Measurements from ENCODE around the gene MAPK9.
"Not testable (repeated sequence)": the region's sequence is repeated elsewhere in the genome, so short reads cannot be mapped to it uniquely, and the experiment has no call there.

MAPK9 gene

DNA sequence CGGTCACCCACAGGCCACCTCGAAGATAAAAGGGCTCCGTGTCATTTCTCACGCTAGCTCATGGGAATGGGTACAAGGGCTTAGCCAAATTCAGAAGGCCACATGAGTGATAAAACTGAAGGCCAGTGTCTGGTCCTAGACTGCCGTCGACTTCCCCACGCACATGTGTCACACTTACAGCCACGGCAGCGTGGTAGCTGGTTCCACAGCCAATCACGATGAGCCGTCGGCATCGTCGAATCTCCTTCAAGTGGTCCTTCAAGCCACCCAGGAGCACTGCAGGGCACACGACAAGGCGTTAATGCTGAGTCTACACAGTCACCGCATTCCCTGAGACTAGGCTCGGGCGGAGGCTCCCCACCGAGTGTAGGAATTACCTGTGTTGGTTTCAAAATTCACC is 24.7 kb upstream of the MAPK9 start:
- no peaks in the 10 kb centered on the region for H3K27me3 ChIP-seq (ENCODE audit: insufficient read depth, low read length)
- H3K4me3 ChIP-seq (ENCODE audit: low read length) = no peak overlapping the region
- H3K9me3 ChIP-seq (ENCODE audit: low read length) = peaks cover 7% of the 10 kb centered on the region
- no peak overlapping the region for H2AFZ ChIP-seq (ENCODE audit: low read depth, low read length)
- H3K4me1 ChIP-seq (ENCODE audit: insufficient read depth, low read length) = no peaks in the 10 kb centered on the region
- H3K36me3 ChIP-seq (ENCODE audit: insufficient read depth, low read length) = peaks cover 8% of the 10 kb centered on the region

DNA sequence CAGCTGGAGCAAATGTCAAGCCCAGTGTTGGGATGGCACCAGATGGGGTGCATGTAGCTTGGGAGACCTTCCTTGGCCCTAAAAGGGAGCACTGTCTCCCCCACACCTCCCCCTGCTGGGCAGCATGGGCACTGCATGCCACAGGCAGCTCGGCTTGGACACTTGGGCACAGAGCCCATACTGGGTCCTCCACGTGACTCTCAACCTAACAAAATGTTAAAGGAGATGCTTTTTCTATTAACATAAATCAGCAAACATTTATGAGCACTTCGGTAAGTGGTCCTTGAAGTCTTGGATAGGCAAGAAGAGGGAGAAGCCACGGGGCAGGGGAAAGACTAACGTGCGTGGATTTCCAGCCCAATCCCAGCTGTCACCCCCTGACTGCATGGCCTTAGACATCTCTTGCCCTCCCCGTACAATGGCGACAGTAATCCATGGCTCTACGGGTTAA is 23.9 kb upstream of the MAPK9 start:
- peaks cover 11% of the 10 kb centered on the region for H3K36me3 ChIP-seq (ENCODE audit: insufficient read depth, low read length)
- peaks cover 7% of the 10 kb centered on the region for H3K9me3 ChIP-seq (ENCODE audit: low read length)
- no peak overlapping the region for H2AFZ ChIP-seq (ENCODE audit: low read depth, low read length)
- H3K27me3 ChIP-seq (ENCODE audit: insufficient read depth, low read length) = no peaks in the 10 kb centered on the region
- H3K4me1 ChIP-seq (ENCODE audit: insufficient read depth, low read length) = no peaks in the 10 kb centered on the region
- no peak overlapping the region for H3K4me3 ChIP-seq (ENCODE audit: low read length)

GRCh38 chr5:180313677-180314505 is 22.0 kb upstream of the MAPK9 start:
- H3K4me3 ChIP-seq (ENCODE audit: low read length) = no peak overlapping the region
- peaks cover 11% of the 10 kb centered on the region for H3K36me3 ChIP-seq (ENCODE audit: insufficient read depth, low read length)
- no peaks in the 10 kb centered on the region for H3K27me3 ChIP-seq (ENCODE audit: insufficient read depth, low read length)
- peaks cover 7% of the 10 kb centered on the region for H3K9me3 ChIP-seq (ENCODE audit: low read length)
- no peaks in the 10 kb centered on the region for H3K4me1 ChIP-seq (ENCODE audit: insufficient read depth, low read length)
- H2AFZ ChIP-seq (ENCODE audit: low read depth, low read length) = no peak overlapping the region

DNA sequence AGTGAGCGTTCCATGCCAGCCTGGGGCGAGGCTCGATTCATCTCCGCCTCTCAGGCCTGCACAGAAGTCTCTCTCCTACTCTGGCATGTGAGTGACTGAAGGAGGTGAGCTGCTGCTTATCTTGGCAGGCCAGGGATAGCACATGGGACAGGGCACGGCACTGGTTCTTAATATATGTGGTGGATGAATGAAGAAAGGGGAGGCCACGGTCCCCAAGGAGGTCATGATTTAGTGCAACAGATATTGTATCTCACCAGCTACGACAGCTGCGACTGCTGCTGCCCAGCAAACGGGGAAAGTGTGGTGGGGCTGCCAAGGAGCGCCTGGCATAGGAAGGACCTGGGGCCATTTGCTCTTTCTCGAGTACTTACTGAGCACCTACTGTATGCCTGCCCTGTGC is 19.3 kb upstream of the MAPK9 start:
- no peaks in the 10 kb centered on the region for H3K27me3 ChIP-seq (ENCODE audit: insufficient read depth, low read length)
- H3K9me3 ChIP-seq (ENCODE audit: low read length) = peaks cover 2% of the 10 kb centered on the region
- H3K36me3 ChIP-seq (ENCODE audit: insufficient read depth, low read length) = peaks cover 3% of the 10 kb centered on the region
- H3K4me1 ChIP-seq (ENCODE audit: insufficient read depth, low read length) = no peaks in the 10 kb centered on the region
- no peak overlapping the region for H3K4me3 ChIP-seq (ENCODE audit: low read length)
- no peak overlapping the region for H2AFZ ChIP-seq (ENCODE audit: low read depth, low read length)

DNA sequence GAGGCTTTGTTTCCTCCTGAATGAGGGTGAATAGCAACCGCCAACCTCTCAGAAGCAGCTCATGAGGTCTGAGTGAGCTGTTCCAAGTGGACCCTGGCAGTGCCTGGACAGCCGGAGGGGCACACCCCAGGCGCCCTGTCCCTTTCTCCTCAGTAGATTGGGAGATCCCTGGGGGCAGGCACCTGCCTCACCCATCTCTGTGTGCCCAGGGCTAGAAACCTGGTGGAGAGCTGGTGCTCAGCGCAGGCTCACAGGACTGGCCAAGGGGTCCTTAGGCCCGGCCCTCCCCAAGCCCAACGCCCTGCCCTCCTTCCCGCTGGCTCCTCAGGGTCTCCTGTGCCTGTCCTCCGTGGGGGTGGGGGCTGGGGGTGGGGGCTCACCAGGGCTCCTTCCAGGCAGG is 14.9 kb upstream of the MAPK9 start:
- Histone ChIP-seq H2AFZ (ENCODE audit: low read depth, low read length) (no peak overlapping the region), H3K27me3 (ENCODE audit: insufficient read depth, low read length) (no peaks in the 10 kb centered on the region), H3K4me3 (ENCODE audit: low read length) (no peak overlapping the region), H3K36me3 (ENCODE audit: insufficient read depth, low read length) (peaks cover 16% of the 10 kb centered on the region), H3K9me3 (ENCODE audit: low read length) (peaks cover 8% of the 10 kb centered on the region), H3K4me1 (ENCODE audit: insufficient read depth, low read length) (no peaks in the 10 kb centered on the region)

GRCh38 chr5:180305481-180305880 is 13.6 kb upstream of the MAPK9 start:
- Histone ChIP-seq H2AFZ (ENCODE audit: low read depth, low read length) (no peak overlapping the region), H3K4me1 (ENCODE audit: insufficient read depth, low read length) (no peaks in the 10 kb centered on the region), H3K4me3 (ENCODE audit: low read length) (no peak overlapping the region), H3K9me3 (ENCODE audit: low read length) (peaks cover 8% of the 10 kb centered on the region), H3K36me3 (ENCODE audit: insufficient read depth, low read length) (peaks cover 15% of the 10 kb centered on the region), H3K27me3 (ENCODE audit: insufficient read depth, low read length) (no peaks in the 10 kb centered on the region)

- Histone ChIP-seq H3K9me3 (ENCODE audit: low read length) (peaks cover 8% of the 10 kb centered on the region), H3K4me1 (ENCODE audit: insufficient read depth, low read length) (no peaks in the 10 kb centered on the region), H2AFZ (ENCODE audit: low read depth, low read length) (no peak overlapping the region), H3K27me3 (ENCODE audit: insufficient read depth, low read length) (no peaks in the 10 kb centered on the region), H3K36me3 (ENCODE audit: insufficient read depth, low read length) (peaks cover 15% of the 10 kb centered on the region), H3K4me3 (ENCODE audit: low read length) (no peak overlapping the region)
Measured at GRCh38 chr5:180304431-180305375, 12.8 kb upstream of the MAPK9 start.

DNA sequence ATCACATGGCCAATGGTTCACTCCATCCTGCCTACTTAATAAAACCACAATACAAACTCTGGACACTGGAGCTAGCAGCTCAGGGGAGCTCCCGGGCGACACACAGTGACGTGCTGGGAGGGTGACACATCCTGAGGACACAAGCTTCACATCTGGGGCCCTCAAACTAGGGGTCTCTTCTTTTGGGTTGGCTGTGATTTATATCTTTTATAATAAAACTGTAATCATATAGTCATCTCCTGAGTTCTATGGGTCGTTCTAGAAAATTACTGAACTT is 12.1 kb upstream of the MAPK9 start:
- Histone ChIP-seq H3K4me3 (ENCODE audit: low read length) (no peak overlapping the region), H2AFZ (ENCODE audit: low read depth, low read length) (no peak overlapping the region), H3K27me3 (ENCODE audit: insufficient read depth, low read length) (no peaks in the 10 kb centered on the region), H3K36me3 (ENCODE audit: insufficient read depth, low read length) (peaks cover 15% of the 10 kb centered on the region), H3K4me1 (ENCODE audit: insufficient read depth, low read length) (no peaks in the 10 kb centered on the region), H3K9me3 (ENCODE audit: low read length) (peaks cover 8% of the 10 kb centered on the region)

- no peak overlapping the region for H2AFZ ChIP-seq (ENCODE audit: low read depth, low read length)
- peaks cover 8% of the 10 kb centered on the region for H3K9me3 ChIP-seq (ENCODE audit: low read length)
- H3K4me3 ChIP-seq (ENCODE audit: low read length) = no peak overlapping the region
- peaks cover 15% of the 10 kb centered on the region for H3K36me3 ChIP-seq (ENCODE audit: insufficient read depth, low read length)
- no peaks in the 10 kb centered on the region for H3K4me1 ChIP-seq (ENCODE audit: insufficient read depth, low read length)
- H3K27me3 ChIP-seq (ENCODE audit: insufficient read depth, low read length) = no peaks in the 10 kb centered on the region
Measured at GRCh38 chr5:180303226-180304015, 11.5 kb upstream of the MAPK9 start.

DNA sequence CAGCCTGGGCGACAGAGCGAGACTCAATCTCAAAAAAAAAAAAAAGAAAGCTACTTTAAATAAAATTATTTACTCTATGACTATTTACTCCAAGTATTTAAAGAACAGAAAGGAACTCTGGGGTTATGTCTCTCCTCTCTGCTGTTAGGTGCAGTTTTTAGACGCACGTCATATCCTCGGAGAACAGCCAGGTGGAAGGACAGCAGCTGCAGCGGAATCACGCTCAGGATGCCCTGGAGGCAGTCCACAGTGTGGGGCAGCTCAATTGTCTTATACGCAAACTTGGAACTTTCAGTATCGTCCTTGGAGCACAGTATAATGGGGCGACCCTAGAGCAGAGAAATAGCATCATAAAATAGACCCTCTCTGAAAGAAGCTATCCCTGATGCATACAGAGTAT is 10.4 kb upstream of the MAPK9 start:
- Histone ChIP-seq H3K27me3 (ENCODE audit: insufficient read depth, low read length) (no peaks in the 10 kb centered on the region), H3K9me3 (ENCODE audit: low read length) (peaks cover 8% of the 10 kb centered on the region), H3K4me3 (ENCODE audit: low read length) (no peak overlapping the region), H2AFZ (ENCODE audit: low read depth, low read length) (no peak overlapping the region), H3K36me3 (ENCODE audit: insufficient read depth, low read length) (peaks cover 15% of the 10 kb centered on the region), H3K4me1 (ENCODE audit: insufficient read depth, low read length) (no peaks in the 10 kb centered on the region)

GRCh38 chr5:180301253-180301652 is 9.4 kb upstream of the MAPK9 start:
- Histone ChIP-seq H2AFZ (ENCODE audit: low read depth, low read length) (no peak overlapping the region), H3K36me3 (ENCODE audit: insufficient read depth, low read length) (peaks cover 15% of the 10 kb centered on the region), H3K4me1 (ENCODE audit: insufficient read depth, low read length) (no peaks in the 10 kb centered on the region), H3K27me3 (ENCODE audit: insufficient read depth, low read length) (no peaks in the 10 kb centered on the region), H3K9me3 (ENCODE audit: low read length) (peaks cover 8% of the 10 kb centered on the region), H3K4me3 (ENCODE audit: low read length) (no peak overlapping the region)

DNA sequence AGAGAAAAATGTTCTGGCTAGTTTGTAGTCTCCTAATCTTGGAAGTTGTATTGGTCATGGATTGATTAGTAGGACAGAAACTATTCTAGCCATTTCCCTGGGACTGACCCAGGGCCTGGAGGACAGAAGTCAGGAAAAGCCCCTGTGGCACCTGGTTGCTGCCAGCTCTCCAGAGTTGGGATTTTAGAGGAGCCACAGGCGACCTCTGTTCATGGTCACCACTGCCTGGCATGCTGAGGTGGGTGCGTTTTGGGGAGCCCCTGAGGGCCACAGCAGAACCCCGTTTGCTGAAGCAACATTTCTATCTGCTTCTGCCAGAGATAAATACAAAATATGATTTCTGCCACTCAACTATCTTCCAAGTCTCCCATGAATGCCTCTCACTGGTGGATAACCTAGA is 7.6 kb upstream of the MAPK9 start:
- no peaks in the 10 kb centered on the region for H3K27me3 ChIP-seq (ENCODE audit: insufficient read depth, low read length)
- no peak overlapping the region for H2AFZ ChIP-seq (ENCODE audit: low read depth, low read length)
- peaks cover 15% of the 10 kb centered on the region for H3K36me3 ChIP-seq (ENCODE audit: insufficient read depth, low read length)
- H3K9me3 ChIP-seq (ENCODE audit: low read length) = peaks cover 8% of the 10 kb centered on the region
- H3K4me1 ChIP-seq (ENCODE audit: insufficient read depth, low read length) = no peaks in the 10 kb centered on the region
- H3K4me3 ChIP-seq (ENCODE audit: low read length) = no peak overlapping the region

- not testable (repeated sequence) for H3K4me1 ChIP-seq (ENCODE audit: insufficient read depth, low read length); H2AFZ ChIP-seq (ENCODE audit: low read depth, low read length); H3K27me3 ChIP-seq (ENCODE audit: insufficient read depth, low read length); H3K9me3 ChIP-seq (ENCODE audit: low read length); H3K4me3 ChIP-seq (ENCODE audit: low read length)
- H3K36me3 ChIP-seq (ENCODE audit: insufficient read depth, low read length) = peaks cover 10% of the 10 kb centered on the region
Measured at GRCh38 chr5:180299014-180299413, 7.1 kb upstream of the MAPK9 start.

All from neuron (in vitro differentiated cells).